Measurements from ENCODE around the gene LRRC23.

Gene LRRC23

GRCh38 chr12:6925540-6926279 lies 21.1 kb downstream of the LRRC23 start:
- POLR2A ChIA-PET: interaction anchor here (0.8 to 1.5 kb wide), 5 partner anchors 10 to 183 kb away, joined by 3 to 6 read pairs (median 4); partner anchors contain the start of genes C12orf57, RNU7-1 and TPI1
- TF ChIP-seq CTCF (IDR thresholded peaks at IDR 0.05; ENCODE audit: control extremely low read depth, extremely low read depth, low read depth, missing control alignments): no peak
- DNase-seq (ENCODE audit: extremely low spot score): no peak
- CTCF ChIA-PET: interaction anchor here (0.8 to 4.4 kb wide), 23 partner anchors 12 to 188 kb away, joined by 3 to 142 read pairs (median 8); partner anchors contain the start of genes C12orf57, C1RL, ENO2 and LRRC23

- DNase-seq (ENCODE audit: extremely low spot score): peak; percentile 71
- ChIA-PET POLR2A (interaction anchor here (1.2 kb wide), 1 partner anchor 16 kb away, joined by 5 read pairs; the partner anchor contains the start of genes C12orf57 and RNU7-1), CTCF (interaction anchor here (1.5 to 4.4 kb wide), 7 partner anchors 11 to 186 kb away, joined by 4 to 142 read pairs (median 17); partner anchors contain the start of genes C12orf57, RNU7-1 and SPSB2)
- no peak for TF ChIP-seq CTCF (IDR thresholded peaks at IDR 0.05; ENCODE audit: control extremely low read depth, extremely low read depth, low read depth, missing control alignments)
Observed at GRCh38 chr12:6927379-6928021, 22.9 kb downstream of the LRRC23 start, which contains the start of gene ATN1. ATN1 (plus strand) TSS chr12:6927959; CDS start chr12:6934002, 6,043 bp downstream.

- POLR2A ChIA-PET: no interaction called here
- DNase-seq (ENCODE audit: extremely low spot score): no peak
- no peak for TF ChIP-seq CTCF (IDR thresholded peaks at IDR 0.05; ENCODE audit: control extremely low read depth, extremely low read depth, low read depth, missing control alignments)
- CTCF ChIA-PET: interaction anchor here (1.2 to 2.2 kb wide), 3 partner anchors 10 to 37 kb away, joined by 3 to 17 read pairs (median 4); no protein-coding TSS in a partner anchor
Observed at GRCh38 chr12:6928022-6928702, 23.5 kb downstream of the LRRC23 start.

- no peak for DNase-seq (ENCODE audit: extremely low spot score)
- POLR2A ChIA-PET: interaction anchor here (1.1 to 1.6 kb wide), 3 partner anchors 9 to 62 kb away, joined by 4 to 10 read pairs (median 6); partner anchors contain the start of genes C12orf57, RNU7-1 and TPI1
- TF ChIP-seq CTCF (IDR thresholded peaks at IDR 0.05; ENCODE audit: control extremely low read depth, extremely low read depth, low read depth, missing control alignments): no peak
- CTCF ChIA-PET: interaction anchor here (0.6 to 2.2 kb wide), 9 partner anchors 9 to 179 kb away, joined by 3 to 17 read pairs (median 3); no protein-coding TSS in a partner anchor
Observed at GRCh38 chr12:6928703-6929407, 24.2 kb downstream of the LRRC23 start.

- POLR2A ChIA-PET: interaction anchor here (1.1 to 1.6 kb wide), 3 partner anchors 8 to 63 kb away, joined by 4 to 10 read pairs (median 6); partner anchors contain the start of genes C12orf57, RNU7-1 and TPI1
- no peak for TF ChIP-seq CTCF (IDR thresholded peaks at IDR 0.05; ENCODE audit: control extremely low read depth, extremely low read depth, low read depth, missing control alignments)
- no peak for DNase-seq (ENCODE audit: extremely low spot score)
- CTCF ChIA-PET: interaction anchor here (0.8 to 2.2 kb wide), 10 partner anchors 8 to 178 kb away, joined by 3 to 17 read pairs (median 3); no protein-coding TSS in a partner anchor
Observed at GRCh38 chr12:6929466-6930452, 25.1 kb downstream of the LRRC23 start.
